Osteocyte (in vitro differentiated cells): ENCODE measurements around the gene PPP1R18. TPM values are rescaled to one million over a fixed set of nuclear protein-coding genes. Genes with fewer than 3 reads are reported as not detected.

Experiments used
- DNase-seq: peaks from one replicate; pipeline ENCODE4 v3.0.0; 2021; ENCODE audit warnings: mixed read lengths; ENCODE audit not compliant: unreplicated experiment; ENCODE audit errors: extremely low spot score
- H3K27ac Mint-ChIP-seq: one replicate; pipeline ENCODE4 v1.8.0; 2021; ENCODE audit warnings: mild to moderate bottlenecking, mixed read lengths; ENCODE audit not compliant: unreplicated experiment
- H3K27me3 Mint-ChIP-seq: one replicate; pipeline ENCODE4 v1.8.0; 2021; ENCODE audit warnings: mixed read lengths; ENCODE audit not compliant: unreplicated experiment
- H3K36me3 Mint-ChIP-seq: one replicate; pipeline ENCODE4 v1.8.0; 2021; ENCODE audit warnings: mixed read lengths; ENCODE audit not compliant: unreplicated experiment
- H3K4me1 Mint-ChIP-seq: one replicate; pipeline ENCODE4 v1.8.0; 2021; ENCODE audit warnings: mixed read lengths; ENCODE audit not compliant: unreplicated experiment
- H3K4me3 Mint-ChIP-seq: one replicate; pipeline ENCODE4 v1.8.0; 2021; ENCODE audit warnings: mild to moderate bottlenecking, moderate library complexity, mixed read lengths; ENCODE audit not compliant: unreplicated experiment
- H3K9me3 Mint-ChIP-seq: one replicate; pipeline ENCODE4 v1.8.0; 2021; ENCODE audit warnings: mixed read lengths; ENCODE audit not compliant: unreplicated experiment
- total RNA-seq: library from RNA; stranded (reverse); gene quantifications from 2 replicates; pipeline ENCODE4 v1.2.1, GENCODE V29; 2021
- TF ChIP-seq, protein P1 (sequence below): fragments of 200-600 bp; sonication (generic); IDR thresholded peaks from 2 replicates; pipeline ENCODE4 v1.5.0; 2021; ENCODE audit warnings: antibody characterized with exemption, mild to moderate bottlenecking, moderate library complexity

The PPP1R18 gene
- total RNA-seq, 1 donor from 2014 or later = 134 TPM

DNA sequence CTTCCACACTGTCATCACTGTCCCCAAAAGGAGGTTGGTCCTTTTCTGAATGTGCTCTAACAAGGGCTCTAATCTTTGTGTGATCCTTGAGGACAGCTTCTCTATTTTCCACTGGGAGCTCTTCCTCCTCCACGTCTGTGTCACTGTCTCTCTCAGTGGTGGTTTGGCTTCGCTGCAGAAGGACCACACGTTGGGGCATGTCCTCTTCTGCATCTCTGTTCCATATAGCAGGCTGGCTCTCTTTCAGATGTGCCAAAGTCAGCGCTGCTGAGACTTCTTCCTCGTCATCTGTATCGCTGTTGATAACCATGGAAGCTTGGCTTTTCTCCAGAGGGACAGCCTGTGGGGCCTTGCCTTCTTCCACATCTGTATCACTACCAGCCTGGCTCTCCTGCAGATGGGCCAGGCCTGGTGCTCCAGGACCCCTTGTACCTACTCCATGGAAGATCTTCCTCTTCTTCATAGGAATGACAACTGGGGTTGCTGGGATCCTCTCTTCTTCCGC, 26.0 kb upstream of the PPP1R18 start:
- Mint-ChIP-seq H3K9me3 (no peaks in the 10 kb centered on the region), H3K4me1 (peaks cover 21% of the 10 kb centered on the region), H3K27ac (no peak overlapping the region), H3K27me3 (no peaks in the 10 kb centered on the region), H3K4me3 (no peak overlapping the region), H3K36me3 (peaks cover 43% of the 10 kb centered on the region)
- TF ChIP-seq, protein P1, sequence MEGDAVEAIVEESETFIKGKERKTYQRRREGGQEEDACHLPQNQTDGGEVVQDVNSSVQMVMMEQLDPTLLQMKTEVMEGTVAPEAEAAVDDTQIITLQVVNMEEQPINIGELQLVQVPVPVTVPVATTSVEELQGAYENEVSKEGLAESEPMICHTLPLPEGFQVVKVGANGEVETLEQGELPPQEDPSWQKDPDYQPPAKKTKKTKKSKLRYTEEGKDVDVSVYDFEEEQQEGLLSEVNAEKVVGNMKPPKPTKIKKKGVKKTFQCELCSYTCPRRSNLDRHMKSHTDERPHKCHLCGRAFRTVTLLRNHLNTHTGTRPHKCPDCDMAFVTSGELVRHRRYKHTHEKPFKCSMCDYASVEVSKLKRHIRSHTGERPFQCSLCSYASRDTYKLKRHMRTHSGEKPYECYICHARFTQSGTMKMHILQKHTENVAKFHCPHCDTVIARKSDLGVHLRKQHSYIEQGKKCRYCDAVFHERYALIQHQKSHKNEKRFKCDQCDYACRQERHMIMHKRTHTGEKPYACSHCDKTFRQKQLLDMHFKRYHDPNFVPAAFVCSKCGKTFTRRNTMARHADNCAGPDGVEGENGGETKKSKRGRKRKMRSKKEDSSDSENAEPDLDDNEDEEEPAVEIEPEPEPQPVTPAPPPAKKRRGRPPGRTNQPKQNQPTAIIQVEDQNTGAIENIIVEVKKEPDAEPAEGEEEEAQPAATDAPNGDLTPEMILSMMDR = no peak
- DNase-seq = no peak

DNA sequence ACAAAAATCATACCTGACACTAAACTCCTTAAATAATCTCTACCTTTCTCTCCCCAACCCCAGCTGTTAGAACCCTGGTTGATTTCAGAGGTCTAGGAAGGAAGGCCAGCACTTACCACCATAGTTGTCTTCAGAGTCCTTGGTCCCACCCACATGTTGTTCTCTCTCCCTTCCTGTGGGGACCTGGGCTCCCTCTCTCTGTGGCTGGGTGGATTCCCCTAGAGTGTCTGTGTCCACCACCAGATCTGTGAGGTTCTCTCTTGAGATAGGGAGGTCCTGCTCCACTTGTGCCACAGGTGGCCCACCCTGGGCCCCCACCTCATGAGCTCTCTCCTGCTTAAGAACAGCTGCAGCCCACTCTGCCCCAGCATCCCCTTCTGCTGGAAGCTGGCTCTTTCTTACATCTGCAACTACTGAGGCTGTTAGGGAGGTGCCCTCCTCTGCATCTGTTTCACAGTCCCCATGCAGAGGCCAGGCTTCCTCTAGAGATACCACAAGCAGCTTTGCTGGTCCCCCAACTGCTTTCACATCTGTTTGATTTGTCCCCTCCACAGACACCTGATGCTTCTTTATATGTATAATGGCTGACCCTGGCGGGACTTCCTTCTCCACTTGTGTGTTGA, 25.4 kb upstream of the PPP1R18 start:
- no peaks in the 10 kb centered on the region for H3K27me3 Mint-ChIP-seq
- peaks cover 46% of the 10 kb centered on the region for H3K36me3 Mint-ChIP-seq
- H3K4me1 Mint-ChIP-seq = peaks cover 20% of the 10 kb centered on the region
- TF ChIP-seq, protein P1 = no peak
- no peak overlapping the region for H3K4me3 Mint-ChIP-seq
- H3K9me3 Mint-ChIP-seq = no peaks in the 10 kb centered on the region
- no peak overlapping the region for H3K27ac Mint-ChIP-seq
- no peak for DNase-seq

DNA sequence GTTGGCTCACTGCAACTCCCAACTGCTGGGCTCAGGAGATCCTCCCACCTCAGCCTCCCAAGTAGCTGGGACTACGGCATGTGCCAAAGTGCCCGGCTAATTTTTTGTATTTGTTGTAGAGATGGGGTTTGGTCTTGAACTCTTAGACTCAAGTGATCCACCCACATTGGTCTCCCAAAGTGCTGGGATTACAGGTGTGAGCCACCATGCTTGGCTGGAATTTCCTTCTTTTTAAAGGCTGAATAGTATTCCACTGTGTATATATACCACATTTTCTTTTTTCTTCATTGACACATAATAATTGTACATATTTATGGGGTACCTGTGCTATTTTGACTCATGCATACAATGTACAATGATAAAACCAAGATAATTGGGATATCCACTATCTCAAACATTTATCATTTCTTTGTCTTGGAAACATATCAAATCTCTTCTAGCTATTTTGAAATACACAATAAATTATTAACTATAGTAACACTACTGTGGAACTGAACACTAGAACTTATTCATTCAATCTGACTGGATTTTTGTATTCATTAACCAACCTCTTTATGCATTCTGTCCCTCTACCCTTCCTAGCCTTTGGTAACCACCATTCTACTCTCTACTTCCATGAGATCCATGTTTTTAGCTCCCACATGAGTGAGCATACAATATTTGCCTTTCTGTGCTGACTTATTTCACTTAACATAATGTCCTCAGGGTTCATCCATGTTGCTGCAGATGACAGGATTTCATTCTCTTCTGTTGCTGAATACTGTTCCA, 22.8 kb upstream of the PPP1R18 start:
- Mint-ChIP-seq H3K4me1 (peaks cover 12% of the 10 kb centered on the region), H3K4me3 (no peak overlapping the region), H3K36me3 (peaks cover 55% of the 10 kb centered on the region), H3K9me3 (no peaks in the 10 kb centered on the region), H3K27me3 (no peaks in the 10 kb centered on the region), H3K27ac (no peak overlapping the region)
- DNase-seq = no peak
- TF ChIP-seq, protein P1 = no peak

DNA sequence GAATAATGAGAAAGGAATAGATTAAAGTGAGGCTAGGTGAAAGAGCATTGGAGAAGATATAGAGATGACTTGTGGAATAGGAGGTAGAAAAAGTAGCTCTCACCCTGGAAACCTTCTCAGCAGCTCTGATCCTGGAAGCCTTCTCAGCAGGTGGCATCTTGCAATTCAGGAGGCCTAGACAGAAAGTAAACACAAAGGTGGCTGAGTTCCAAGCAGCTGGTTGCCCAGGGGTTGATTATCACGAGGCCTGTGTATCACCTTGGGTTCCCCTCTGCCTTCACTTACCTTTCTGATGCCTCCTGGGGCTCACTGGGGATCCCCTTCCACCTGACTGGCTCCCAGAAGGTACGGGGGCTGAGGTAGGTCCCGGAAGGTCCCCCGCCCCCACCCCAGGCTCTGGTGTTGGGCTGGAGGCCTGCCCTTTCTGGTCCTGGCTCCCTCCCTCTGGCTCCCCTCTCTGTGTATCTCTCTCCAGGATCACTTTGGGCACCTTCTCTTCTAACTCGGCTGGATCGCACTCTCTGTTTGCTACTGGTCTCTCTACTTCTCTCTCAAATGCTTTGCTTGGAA, 20.9 kb upstream of the PPP1R18 start:
- Mint-ChIP-seq H3K36me3 (peaks cover 55% of the 10 kb centered on the region), H3K4me1 (peaks cover 12% of the 10 kb centered on the region), H3K9me3 (no peaks in the 10 kb centered on the region), H3K4me3 (no peak overlapping the region), H3K27me3 (no peaks in the 10 kb centered on the region), H3K27ac (peak overlapping the region; percentile 42)
- no peak for DNase-seq
- TF ChIP-seq, protein P1 = no peak

DNA sequence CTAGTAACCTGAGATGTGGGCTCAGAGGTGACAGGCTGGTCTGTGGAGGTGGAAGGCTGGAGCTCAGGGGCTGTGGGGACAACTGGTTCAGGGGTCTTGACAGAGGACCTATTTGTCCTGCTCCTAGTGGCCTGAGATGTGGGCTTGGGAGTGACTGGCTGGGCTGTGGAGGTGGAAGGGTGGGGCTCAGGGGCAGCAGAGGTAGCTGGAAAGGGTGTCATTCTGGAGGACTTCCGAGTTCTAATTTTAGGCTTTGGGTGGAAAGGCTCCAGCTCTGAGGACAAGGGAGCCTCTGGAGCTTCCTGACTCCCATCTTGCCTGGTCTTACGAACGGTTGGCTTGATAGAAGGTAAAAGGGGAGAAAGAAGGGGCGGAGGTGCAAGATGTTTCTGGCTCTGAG, 19.2 kb upstream of the PPP1R18 start:
- no peak overlapping the region for H3K4me3 Mint-ChIP-seq
- TF ChIP-seq, protein P1 = no peak
- DNase-seq = no peak
- no peaks in the 10 kb centered on the region for H3K9me3 Mint-ChIP-seq
- peaks cover 12% of the 10 kb centered on the region for H3K4me1 Mint-ChIP-seq
- H3K27me3 Mint-ChIP-seq = no peaks in the 10 kb centered on the region
- peak overlapping the region; percentile 32 for H3K27ac Mint-ChIP-seq
- peaks cover 45% of the 10 kb centered on the region for H3K36me3 Mint-ChIP-seq
